ENCODE data around the gene B4GALNT4. TPM values are rescaled to one million over a fixed set of nuclear protein-coding genes. Genes with fewer than 3 reads are reported as not detected.
"Not testable (repeated sequence)": the region's sequence is repeated elsewhere in the genome, so short reads cannot be mapped to it uniquely, and the experiment has no call there.

Gene B4GALNT4
- polyA plus RNA-seq, 1 donor: 24.0 TPM

DNA sequence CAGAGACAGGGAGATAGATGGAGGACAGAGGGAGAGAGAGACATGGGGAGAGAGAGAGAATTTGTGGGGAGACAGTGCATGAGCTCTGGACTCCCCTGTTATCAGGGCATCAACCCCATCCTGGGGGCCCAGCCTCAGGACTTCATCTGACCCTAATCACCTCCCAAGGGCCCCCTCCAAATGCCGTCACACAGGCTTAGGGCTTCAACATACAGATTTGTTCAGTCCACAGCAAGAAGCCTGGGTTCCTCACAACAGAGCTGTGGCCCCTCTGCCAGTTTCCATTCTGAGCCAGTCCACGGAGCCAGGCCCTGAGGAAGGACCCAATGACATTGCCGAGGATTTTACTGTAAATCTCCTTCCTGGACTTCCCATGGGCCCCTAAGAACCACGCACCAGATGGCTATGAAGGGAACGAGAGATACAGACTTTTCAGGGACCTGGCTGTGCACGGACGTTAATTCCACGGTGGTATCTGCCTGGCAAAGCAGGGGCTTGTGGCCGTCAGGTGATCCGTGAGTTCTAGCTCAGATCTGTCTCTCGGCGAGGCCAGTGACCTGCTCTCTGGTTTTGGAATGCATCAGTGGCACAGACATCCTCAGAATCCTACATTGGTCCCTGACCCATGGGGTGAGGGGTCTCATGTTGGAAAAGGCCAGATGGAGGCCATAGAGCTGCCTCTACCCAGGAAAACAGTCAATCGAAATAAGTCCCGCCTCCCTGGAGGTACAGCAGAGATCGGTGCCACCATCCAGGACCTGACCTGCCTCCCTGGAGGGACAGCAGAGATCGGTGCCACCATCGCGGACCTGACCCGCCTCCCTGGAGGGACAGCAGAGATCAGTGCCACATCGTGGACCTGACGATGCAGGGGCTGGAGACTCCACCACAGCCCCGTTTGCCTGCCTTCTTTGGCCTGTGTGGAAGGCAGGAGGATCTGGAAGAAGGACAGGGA is 8.7 kb upstream of the B4GALNT4 start:
- Histone ChIP-seq H3K36me3 (ENCODE audit: control insufficient read depth, insufficient read depth, low read length) (no peaks in the 10 kb centered on the region), H3K27me3 (ENCODE audit: control insufficient read depth, insufficient read depth, low read length) (peaks cover 2% of the 10 kb centered on the region), H3K9me3 (ENCODE audit: control insufficient read depth, low read depth, low read length) (peaks cover 54% of the 10 kb centered on the region), H3K27ac (ENCODE audit: low read length) (no peak overlapping the region), H3K4me3 (ENCODE audit: low read length) (no peak overlapping the region), H3K4me1 (ENCODE audit: control insufficient read depth, insufficient read depth, low read length) (peaks cover 2% of the 10 kb centered on the region)
- WGBS (ENCODE audit: insufficient coverage, low lambda C conversion rate): no CpG with 5 or more reads among the region's 22 CpGs
- DNase-seq: no peak

DNA sequence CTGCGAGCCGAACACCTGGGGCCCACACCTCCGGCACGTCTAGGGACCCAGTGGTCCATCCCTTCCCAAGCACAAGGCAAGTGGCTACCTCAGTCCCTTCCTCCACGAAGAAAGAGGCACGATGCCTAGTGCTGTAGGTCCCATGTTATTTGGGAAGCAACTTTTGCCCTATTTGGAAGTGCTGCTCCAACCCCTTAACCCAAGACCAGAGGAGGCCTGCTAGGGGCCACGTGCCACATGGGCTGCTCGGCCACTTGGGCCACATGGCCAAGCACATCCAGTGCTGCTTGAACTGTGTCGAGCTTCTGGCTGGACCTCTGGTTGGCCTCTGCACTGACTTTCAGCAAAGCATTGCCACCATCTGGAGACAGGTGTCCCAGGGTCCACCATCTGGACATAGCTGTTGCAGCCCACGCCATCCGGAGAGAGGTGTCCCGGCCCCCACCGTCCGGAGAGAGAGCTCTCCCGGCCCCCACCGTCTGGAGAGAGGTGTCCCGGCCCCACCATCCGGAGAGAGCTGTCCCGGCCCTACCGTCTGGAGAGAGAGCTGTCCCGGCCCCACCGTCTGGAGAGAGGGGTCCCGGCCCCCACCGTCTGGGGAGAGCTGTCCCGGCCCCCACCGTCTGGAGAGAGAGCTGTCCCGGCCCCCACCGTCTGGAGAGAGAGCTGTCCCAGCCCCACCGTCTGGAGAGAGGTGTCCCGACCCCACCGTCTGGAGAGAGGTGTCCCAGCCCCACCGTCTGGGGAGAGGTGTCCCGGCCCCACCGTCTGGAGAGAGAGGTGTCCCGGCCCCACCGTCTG is 6.5 kb upstream of the B4GALNT4 start:
- Histone ChIP-seq H3K9me3 (ENCODE audit: control insufficient read depth, low read depth, low read length) (peaks cover 44% of the 10 kb centered on the region), H3K27ac (ENCODE audit: low read length) (no peak overlapping the region), H3K4me1 (ENCODE audit: control insufficient read depth, insufficient read depth, low read length) (no peaks in the 10 kb centered on the region), H3K4me3 (ENCODE audit: low read length) (no peak overlapping the region), H3K36me3 (ENCODE audit: control insufficient read depth, insufficient read depth, low read length) (no peaks in the 10 kb centered on the region), H3K27me3 (ENCODE audit: control insufficient read depth, insufficient read depth, low read length) (peaks cover 14% of the 10 kb centered on the region)
- WGBS (ENCODE audit: insufficient coverage, low lambda C conversion rate): no CpG with 5 or more reads among the region's 36 CpGs
- no peak for DNase-seq

DNA sequence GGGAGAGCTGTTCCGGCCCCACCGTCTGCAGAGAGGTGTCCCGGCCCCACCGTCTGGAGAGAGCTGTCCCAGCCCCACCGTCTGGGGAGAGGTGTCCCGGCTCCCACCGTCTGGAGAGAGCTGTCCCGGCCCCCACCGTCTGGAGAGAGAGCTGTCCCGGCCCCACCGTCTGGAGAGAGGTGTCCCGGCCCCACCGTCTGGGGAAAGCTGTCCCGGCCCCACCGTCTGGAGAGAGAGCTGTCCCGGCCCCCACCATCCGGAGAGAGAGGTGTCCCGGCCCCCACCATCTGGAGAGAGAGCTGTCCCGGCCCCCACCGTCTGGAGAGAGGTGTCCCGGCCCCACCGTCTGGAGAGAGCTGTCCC is 5.9 kb upstream of the B4GALNT4 start:
- Histone ChIP-seq H3K27me3 (ENCODE audit: control insufficient read depth, insufficient read depth, low read length) (peaks cover 20% of the 10 kb centered on the region), H3K9me3 (ENCODE audit: control insufficient read depth, low read depth, low read length) (peaks cover 42% of the 10 kb centered on the region)
- not testable (repeated sequence) for H3K27ac ChIP-seq (ENCODE audit: low read length); DNase-seq; H3K36me3 ChIP-seq (ENCODE audit: control insufficient read depth, insufficient read depth, low read length); H3K4me3 ChIP-seq (ENCODE audit: low read length); H3K4me1 ChIP-seq (ENCODE audit: control insufficient read depth, insufficient read depth, low read length)
- no CpG with 5 or more reads among the region's 22 CpGs for WGBS (ENCODE audit: insufficient coverage, low lambda C conversion rate)

DNA sequence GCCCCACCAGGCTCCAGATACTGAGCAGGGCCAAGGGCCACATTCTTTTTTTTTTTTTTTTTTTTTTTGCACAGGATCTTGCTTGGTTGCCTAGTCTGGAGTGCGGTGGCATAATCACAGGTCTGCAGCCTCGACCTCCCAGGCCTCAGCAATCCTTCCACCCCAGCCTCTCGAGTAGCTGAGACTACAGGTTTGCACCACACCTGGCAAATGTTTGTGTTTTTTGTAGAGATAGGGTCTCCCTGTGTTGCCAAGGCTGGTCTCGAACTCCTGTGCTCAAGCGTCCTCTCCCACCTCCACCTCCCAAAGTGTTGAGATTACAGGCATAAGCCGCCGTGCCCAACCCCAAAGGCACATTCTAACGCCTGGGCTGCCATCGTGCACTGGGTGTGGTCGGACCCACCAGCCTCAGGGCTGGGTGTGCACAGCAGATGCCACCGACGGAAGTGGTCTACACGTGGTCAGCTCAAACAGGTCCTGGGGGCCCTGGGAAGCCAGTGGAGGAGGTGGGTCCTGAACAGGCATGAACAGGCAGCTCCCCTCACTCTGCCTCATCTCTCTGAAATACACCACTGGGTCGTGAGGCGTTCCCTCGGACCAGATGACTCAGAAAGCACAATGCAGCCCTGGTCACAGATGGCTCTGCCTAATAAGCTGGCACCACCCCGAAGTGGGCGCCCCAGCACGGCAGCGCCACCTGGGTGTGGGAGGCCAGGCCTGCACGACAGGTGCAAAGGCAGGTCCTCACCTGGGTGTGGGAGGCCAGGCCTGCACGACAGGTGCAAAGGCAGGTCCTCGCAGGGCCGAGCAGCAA is 5.1 kb upstream of the B4GALNT4 start:
- Histone ChIP-seq H3K9me3 (ENCODE audit: control insufficient read depth, low read depth, low read length) (peaks cover 41% of the 10 kb centered on the region), H3K27ac (ENCODE audit: low read length) (no peak overlapping the region), H3K36me3 (ENCODE audit: control insufficient read depth, insufficient read depth, low read length) (no peaks in the 10 kb centered on the region), H3K27me3 (ENCODE audit: control insufficient read depth, insufficient read depth, low read length) (peaks cover 24% of the 10 kb centered on the region), H3K4me3 (ENCODE audit: low read length) (no peak overlapping the region), H3K4me1 (ENCODE audit: control insufficient read depth, insufficient read depth, low read length) (peaks cover 7% of the 10 kb centered on the region)
- DNase-seq: peak; percentile 37 to 77
- WGBS (ENCODE audit: insufficient coverage, low lambda C conversion rate): no CpG with 5 or more reads among the region's 24 CpGs

DNA sequence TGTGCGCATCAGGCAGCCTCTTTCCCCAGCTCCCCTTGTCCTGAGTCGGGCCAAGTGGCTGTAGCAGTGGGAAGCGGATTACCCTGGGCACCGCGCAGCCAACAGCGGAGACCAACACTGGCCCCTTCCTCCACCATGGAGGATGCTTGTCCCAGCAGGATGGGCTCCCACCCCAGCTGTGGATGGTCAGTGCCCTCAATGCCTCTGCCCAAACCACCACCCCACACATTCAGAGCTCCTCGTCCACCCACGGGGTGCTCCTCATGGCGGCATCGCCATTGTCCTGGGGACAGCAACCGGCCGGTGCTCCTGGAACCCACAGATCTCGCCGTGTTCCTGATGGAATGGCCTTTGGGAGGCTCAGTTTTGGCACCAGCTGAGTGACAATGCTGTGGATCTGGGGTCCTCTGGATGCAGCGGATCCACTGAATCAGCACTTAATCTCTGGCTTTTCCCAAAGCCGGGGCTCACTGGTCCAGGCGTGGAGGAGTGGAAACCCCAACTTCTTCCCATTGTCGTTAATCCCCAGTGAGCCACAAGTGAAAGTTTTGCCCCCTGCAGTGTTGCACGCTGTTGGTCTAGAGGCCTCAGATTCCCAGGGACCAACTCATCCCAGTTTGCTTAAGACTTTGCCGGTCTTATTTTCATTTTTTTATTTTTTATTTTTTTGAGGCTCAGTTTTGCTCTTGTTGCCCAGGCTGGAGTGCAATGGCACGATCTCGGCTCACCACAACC is 4.1 kb upstream of the B4GALNT4 start:
- Histone ChIP-seq H3K4me3 (ENCODE audit: low read length) (no peak overlapping the region), H3K27me3 (ENCODE audit: control insufficient read depth, insufficient read depth, low read length) (peaks cover 25% of the 10 kb centered on the region), H3K4me1 (ENCODE audit: control insufficient read depth, insufficient read depth, low read length) (peaks cover 7% of the 10 kb centered on the region), H3K36me3 (ENCODE audit: control insufficient read depth, insufficient read depth, low read length) (no peaks in the 10 kb centered on the region), H3K27ac (ENCODE audit: low read length) (no peak overlapping the region), H3K9me3 (ENCODE audit: control insufficient read depth, low read depth, low read length) (peaks cover 32% of the 10 kb centered on the region)
- 100% methylated on average over 2 of the region's 22 CpGs for WGBS (ENCODE audit: insufficient coverage, low lambda C conversion rate)
- DNase-seq: no peak

DNA sequence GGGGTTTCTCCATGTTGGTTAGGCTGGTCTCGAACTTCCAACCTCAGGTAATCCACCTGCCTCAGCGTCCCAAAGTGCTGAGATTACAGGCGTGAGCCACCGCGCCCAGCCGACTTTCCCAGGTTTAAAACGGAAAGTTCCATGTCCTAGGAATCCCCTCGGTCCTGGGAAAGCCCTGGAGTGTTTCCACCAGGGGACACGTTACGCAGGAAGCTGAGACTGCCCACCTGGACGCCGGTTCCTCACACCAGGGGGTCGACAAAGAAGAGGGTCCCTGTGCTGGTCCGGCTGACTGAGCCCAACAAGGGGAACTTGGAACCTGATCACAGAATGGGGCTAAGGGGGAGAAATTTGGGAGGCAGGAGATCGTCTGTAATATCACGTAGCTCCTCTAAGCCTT is 3.5 kb upstream of the B4GALNT4 start:
- Histone ChIP-seq H3K27ac (ENCODE audit: low read length) (no peak overlapping the region), H3K36me3 (ENCODE audit: control insufficient read depth, insufficient read depth, low read length) (no peaks in the 10 kb centered on the region), H3K4me3 (ENCODE audit: low read length) (no peak overlapping the region), H3K4me1 (ENCODE audit: control insufficient read depth, insufficient read depth, low read length) (peaks cover 7% of the 10 kb centered on the region), H3K9me3 (ENCODE audit: control insufficient read depth, low read depth, low read length) (peaks cover 25% of the 10 kb centered on the region), H3K27me3 (ENCODE audit: control insufficient read depth, insufficient read depth, low read length) (peaks cover 32% of the 10 kb centered on the region)
- no peak for DNase-seq
- no CpG with 5 or more reads among the region's 16 CpGs for WGBS (ENCODE audit: insufficient coverage, low lambda C conversion rate)

DNA sequence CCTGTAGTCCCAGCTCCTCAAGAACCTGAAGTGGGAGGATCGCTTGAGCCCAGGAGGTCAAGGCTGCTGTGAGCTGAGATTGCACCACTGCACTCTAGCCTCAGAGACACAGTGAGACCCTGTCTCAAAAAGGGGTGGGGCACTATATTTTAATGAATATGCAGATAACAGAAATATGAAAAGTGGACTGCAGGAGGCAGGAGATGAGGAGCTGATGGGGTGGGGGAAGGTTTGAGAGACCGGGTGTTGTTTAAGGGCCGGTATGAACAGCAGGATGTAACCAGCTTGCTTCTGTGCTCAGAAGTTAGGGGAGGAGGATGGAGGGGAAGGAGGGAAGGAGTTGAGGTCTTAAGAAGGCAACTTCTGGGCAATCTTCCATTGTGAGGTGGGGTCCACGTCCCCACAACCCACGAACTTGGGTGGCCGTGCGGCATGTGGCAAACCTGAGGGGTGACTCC is 1.3 kb upstream of the B4GALNT4 start:
- DNase-seq: no peak
- no peaks in the 10 kb centered on the region for H3K36me3 ChIP-seq (ENCODE audit: control insufficient read depth, insufficient read depth, low read length)
- H3K4me3 ChIP-seq (ENCODE audit: low read length): no peak overlapping the region
- H3K27ac ChIP-seq (ENCODE audit: low read length): no peak overlapping the region
- H3K27me3 ChIP-seq (ENCODE audit: control insufficient read depth, insufficient read depth, low read length): peaks cover 34% of the 10 kb centered on the region
- peaks cover 9% of the 10 kb centered on the region for H3K9me3 ChIP-seq (ENCODE audit: control insufficient read depth, low read depth, low read length)
- WGBS (ENCODE audit: insufficient coverage, low lambda C conversion rate): 60% methylated on average over 1 of the region's 7 CpGs
- peaks cover 7% of the 10 kb centered on the region for H3K4me1 ChIP-seq (ENCODE audit: control insufficient read depth, insufficient read depth, low read length)

DNA sequence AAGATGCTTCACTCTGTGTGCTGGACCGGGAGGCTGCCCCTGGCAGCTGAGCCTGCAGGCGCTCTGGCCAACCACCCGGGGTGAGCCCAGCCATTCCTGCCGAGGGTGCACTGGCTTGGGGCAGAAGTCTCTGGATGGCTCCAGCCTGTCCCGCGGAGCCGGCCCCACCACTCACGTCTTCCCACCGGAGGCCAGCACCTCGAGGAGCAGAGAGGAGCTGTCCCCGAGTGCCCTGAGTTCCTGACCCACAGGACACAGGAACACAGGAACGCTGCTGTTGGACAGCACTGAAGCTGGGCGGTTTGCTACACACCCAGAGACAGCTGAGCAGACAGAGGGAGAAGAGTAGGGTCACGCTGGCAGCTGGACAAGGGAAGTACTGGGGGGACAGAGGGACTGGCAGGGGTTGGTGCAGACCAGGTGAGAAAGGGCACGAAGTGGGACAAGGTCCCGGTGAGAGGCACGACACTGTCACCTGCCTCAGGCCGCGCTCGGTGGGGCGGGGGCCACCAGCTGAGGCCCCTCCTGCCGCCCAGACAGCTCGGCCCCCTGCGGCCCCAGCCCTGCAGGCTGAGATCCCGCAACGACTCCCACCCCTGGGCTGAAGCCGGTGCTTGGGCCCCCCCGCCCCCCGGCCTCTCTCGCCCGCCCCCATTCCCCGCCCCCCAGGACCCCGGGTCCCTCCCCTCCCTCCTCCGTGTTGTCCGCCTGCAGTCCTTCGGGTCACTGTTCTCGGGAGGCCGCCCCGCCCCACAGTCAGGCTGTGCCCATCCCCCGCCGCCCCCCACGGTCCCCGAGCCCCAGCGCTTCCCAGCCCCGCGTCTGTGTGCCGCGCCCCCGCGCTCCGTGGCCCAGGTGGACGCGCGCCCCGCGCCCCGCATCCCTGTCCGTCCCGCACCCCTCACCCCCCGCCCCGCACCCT is 624 bp upstream of the B4GALNT4 start:
- DNase-seq: peak in 1 of 2 donors; percentile 37
- Histone ChIP-seq H3K27ac (ENCODE audit: low read length) (no peak overlapping the region), H3K4me3 (ENCODE audit: low read length) (no peak overlapping the region), H3K27me3 (ENCODE audit: control insufficient read depth, insufficient read depth, low read length) (peaks cover 34% of the 10 kb centered on the region), H3K4me1 (ENCODE audit: control insufficient read depth, insufficient read depth, low read length) (peaks cover 7% of the 10 kb centered on the region), H3K36me3 (ENCODE audit: control insufficient read depth, insufficient read depth, low read length) (no peaks in the 10 kb centered on the region), H3K9me3 (ENCODE audit: control insufficient read depth, low read depth, low read length) (peaks cover 9% of the 10 kb centered on the region)
- no CpG with 5 or more reads among the region's 61 CpGs for WGBS (ENCODE audit: insufficient coverage, low lambda C conversion rate)

All from large intestine (tissue), 3 donors.